Activated T-helper 2 cell treated with anti-CD3 and anti-CD28 coated beads, Interferon-gamma antibody, Interleukin-2, Interleukin-4, amounts not matched to agents 10 μg/mL and 5 μg/mL and 100 μg/mL, durations not matched to agents 14 hours and 24 hours and 36 hours (primary cell): ENCODE data around the gene ARID5A. TPM values are rescaled to one million over a fixed set of nuclear protein-coding genes. Genes with fewer than 3 reads are reported as not detected.

ENCODE experiments used
- DNase-seq: peaks from one replicate; pipeline ENCODE4 v3.0.0; 2021; ENCODE audit warnings: low spot score
- H3K27ac Mint-ChIP-seq: one replicate; pipeline ENCODE4 v1.8.0; 2021; ENCODE audit warnings: mixed read lengths
- H3K27me3 Mint-ChIP-seq: one replicate; pipeline ENCODE4 v1.8.0; 2021; ENCODE audit warnings: low read depth, mixed read lengths
- H3K36me3 Mint-ChIP-seq: one replicate; pipeline ENCODE4 v1.8.0; 2021; ENCODE audit warnings: low read depth, mixed read lengths
- H3K4me1 Mint-ChIP-seq: one replicate; pipeline ENCODE4 v1.8.0; 2021; ENCODE audit warnings: low read depth, mixed read lengths
- H3K4me3 Mint-ChIP-seq: one replicate; pipeline ENCODE4 v1.8.0; 2021; ENCODE audit warnings: low read depth, mild to moderate bottlenecking, moderate library complexity, mixed read lengths
- H3K9me3 Mint-ChIP-seq: one replicate; pipeline ENCODE4 v1.8.0; 2021; ENCODE audit warnings: mixed read lengths
- intact Hi-C: fragments of 100-400 bp; cut with micrococcal nuclease; formaldehyde crosslinking; loops from one replicate; pipeline ENCODE4 v1.15.1; 2023
- total RNA-seq: library from RNA; stranded (reverse); gene quantifications from 2 replicates; pipeline ENCODE4 v1.2.3, GENCODE V29; 2022

Gene ARID5A
- total RNA-seq, 1 donor from 2014 or later, result 170 TPM

- peaks cover 91% of the 10 kb centered on the region for H3K36me3 Mint-ChIP-seq
- H3K4me1 Mint-ChIP-seq, result peaks cover 63% of the 10 kb centered on the region
- H3K27ac Mint-ChIP-seq, result no peak overlapping the region
- no peaks in the 10 kb centered on the region for H3K9me3 Mint-ChIP-seq
- H3K27me3 Mint-ChIP-seq, result no peaks in the 10 kb centered on the region
- DNase-seq, result no peak
- intact Hi-C loops, result no loop called here
- no peak overlapping the region for H3K4me3 Mint-ChIP-seq
Observed at GRCh38 chr2:96541398-96542152, 5.0 kb downstream of the ARID5A start.

- Mint-ChIP-seq H3K4me3 (no peak overlapping the region), H3K36me3 (peaks cover 95% of the 10 kb centered on the region), H3K27ac (no peak overlapping the region)
Observed at GRCh38 chr2:96542357-96542977, 5.9 kb downstream of the ARID5A start.

DNA sequence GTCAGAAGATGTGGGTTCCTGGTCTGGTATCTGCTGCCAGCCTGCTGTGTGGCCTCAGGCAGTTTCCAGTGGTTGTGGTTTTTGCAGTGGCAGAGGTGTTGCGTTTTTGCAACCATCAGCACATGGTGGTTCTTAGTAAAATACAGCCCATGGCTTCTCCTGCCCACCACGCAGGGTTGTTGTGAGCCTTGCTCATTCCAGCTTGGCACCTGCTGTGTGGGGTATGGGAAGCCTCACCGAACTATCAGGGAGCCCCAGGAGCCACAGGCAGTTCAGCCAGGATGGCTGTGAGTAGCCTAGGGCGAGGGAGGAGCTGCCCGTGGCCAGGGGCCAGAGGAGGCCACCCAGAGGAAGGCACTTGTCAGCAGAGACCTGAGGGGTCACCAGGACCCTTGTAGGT, 9.8 kb downstream of the ARID5A start:
- no peaks in the 10 kb centered on the region for H3K27me3 Mint-ChIP-seq
- no peaks in the 10 kb centered on the region for H3K9me3 Mint-ChIP-seq
- peaks cover 47% of the 10 kb centered on the region for H3K4me1 Mint-ChIP-seq
- peaks cover 81% of the 10 kb centered on the region for H3K36me3 Mint-ChIP-seq
- H3K4me3 Mint-ChIP-seq, result peak overlapping the region; percentile 47
- DNase-seq, result no peak
- peak overlapping the region; percentile 73 for H3K27ac Mint-ChIP-seq
- intact Hi-C loops, result no loop called here

More at GRCh38 chr2:96542357-96542977, 5.9 kb downstream of the ARID5A start:
- Mint-ChIP-seq H3K27me3 (no peaks in the 10 kb centered on the region), H3K4me1 (peaks cover 70% of the 10 kb centered on the region), H3K9me3 (no peaks in the 10 kb centered on the region)
- intact Hi-C loops, result no loop called here
- no peak for DNase-seq

DNA sequence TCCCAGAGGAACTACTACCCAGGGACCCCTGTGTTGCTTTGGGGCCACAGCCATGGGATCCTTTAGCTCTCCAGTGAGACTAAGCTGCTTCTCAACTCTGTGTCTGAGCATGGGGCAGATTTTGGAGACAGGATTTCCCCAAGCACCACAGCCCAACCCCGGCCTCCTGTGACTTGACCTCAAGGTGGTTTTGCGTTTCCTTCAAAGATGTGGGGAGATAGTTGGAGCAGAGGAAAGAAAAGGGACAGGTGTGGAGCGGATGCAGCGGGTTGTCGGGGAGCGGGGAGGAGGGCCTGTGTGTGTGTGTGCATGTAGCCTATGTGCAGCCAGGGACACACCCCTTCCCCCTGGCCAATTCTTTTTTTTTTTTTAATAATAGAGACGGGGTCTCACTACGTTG, 10.2 kb downstream of the ARID5A start:
- intact Hi-C loops, result no loop called here
- no peaks in the 10 kb centered on the region for H3K27me3 Mint-ChIP-seq
- H3K36me3 Mint-ChIP-seq, result peaks cover 76% of the 10 kb centered on the region
- peak overlapping the region; percentile 49 for H3K27ac Mint-ChIP-seq
- no peaks in the 10 kb centered on the region for H3K9me3 Mint-ChIP-seq
- peak; percentile 15 for DNase-seq
- no peak overlapping the region for H3K4me3 Mint-ChIP-seq
- peaks cover 42% of the 10 kb centered on the region for H3K4me1 Mint-ChIP-seq

GRCh38 chr2:96547203-96547641, 10.7 kb downstream of the ARID5A start:
- no peak overlapping the region for H3K27ac Mint-ChIP-seq
- no peaks in the 10 kb centered on the region for H3K27me3 Mint-ChIP-seq
- peaks cover 42% of the 10 kb centered on the region for H3K4me1 Mint-ChIP-seq
- no peaks in the 10 kb centered on the region for H3K9me3 Mint-ChIP-seq
- no peak overlapping the region for H3K4me3 Mint-ChIP-seq
- DNase-seq, result no peak
- peaks cover 75% of the 10 kb centered on the region for H3K36me3 Mint-ChIP-seq
- intact Hi-C loops, result no loop called here

DNA sequence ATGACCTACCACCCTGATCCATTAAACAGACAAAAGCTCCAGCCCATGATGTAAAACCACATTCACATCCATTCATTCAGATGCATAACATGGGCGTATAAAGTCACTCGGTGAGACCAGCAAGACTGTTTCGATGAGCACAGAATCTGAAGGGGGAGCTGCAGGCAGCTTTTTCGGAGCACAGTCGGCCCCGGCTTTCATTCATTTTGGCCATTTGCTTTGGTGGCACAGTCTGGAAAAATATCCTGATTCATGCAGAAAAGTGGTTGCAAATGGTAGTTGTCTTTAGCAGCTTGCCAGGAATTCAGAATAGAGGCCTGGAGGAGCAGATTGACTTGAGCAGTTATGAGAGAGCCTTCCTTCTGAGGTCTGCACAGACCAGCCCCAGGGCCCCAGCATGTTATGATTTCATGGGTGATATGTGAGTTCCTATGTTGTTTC, 11.2 kb downstream of the ARID5A start:
- DNase-seq, result no peak
- peaks cover 39% of the 10 kb centered on the region for H3K4me1 Mint-ChIP-seq

GRCh38 chr2:96548558-96549465, 12.3 kb downstream of the ARID5A start:
- intact Hi-C loops, result no loop called here
- no peak overlapping the region for H3K27ac Mint-ChIP-seq
- DNase-seq, result no peak
- no peaks in the 10 kb centered on the region for H3K27me3 Mint-ChIP-seq
- H3K36me3 Mint-ChIP-seq, result peaks cover 63% of the 10 kb centered on the region
- H3K4me3 Mint-ChIP-seq, result no peak overlapping the region
- H3K4me1 Mint-ChIP-seq, result peaks cover 36% of the 10 kb centered on the region
- no peaks in the 10 kb centered on the region for H3K9me3 Mint-ChIP-seq

More for the DNA sequence above, 11.2 kb downstream of the ARID5A start:
- Mint-ChIP-seq H3K9me3 (no peaks in the 10 kb centered on the region), H3K27me3 (no peaks in the 10 kb centered on the region), H3K4me3 (no peak overlapping the region), H3K27ac (no peak overlapping the region), H3K36me3 (peaks cover 71% of the 10 kb centered on the region)
- intact Hi-C loops, result no loop called here

DNA sequence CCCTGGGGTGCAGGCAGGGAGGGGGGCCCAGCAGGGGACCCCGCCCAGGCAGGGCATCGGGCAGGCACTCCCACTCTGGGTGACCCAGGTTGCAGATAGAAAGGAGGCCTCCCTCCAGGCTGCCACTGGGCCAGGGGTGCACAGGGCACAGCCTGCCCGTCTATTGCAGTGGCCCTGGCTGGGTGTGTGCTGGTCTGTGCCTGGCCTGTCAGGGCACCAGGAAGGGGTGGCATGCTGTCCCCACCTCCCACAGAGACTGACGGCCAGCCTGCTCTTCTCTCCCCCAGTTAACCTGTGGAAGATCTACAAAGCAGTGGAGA, 12.9 kb downstream of the ARID5A start:
- H3K4me1 Mint-ChIP-seq, result peaks cover 33% of the 10 kb centered on the region
- H3K4me3 Mint-ChIP-seq, result no peak overlapping the region
- no peaks in the 10 kb centered on the region for H3K9me3 Mint-ChIP-seq
- H3K36me3 Mint-ChIP-seq, result peaks cover 57% of the 10 kb centered on the region
- intact Hi-C loops, result no loop called here
- H3K27me3 Mint-ChIP-seq, result no peaks in the 10 kb centered on the region
- no peak for DNase-seq
- H3K27ac Mint-ChIP-seq, result no peak overlapping the region

DNA sequence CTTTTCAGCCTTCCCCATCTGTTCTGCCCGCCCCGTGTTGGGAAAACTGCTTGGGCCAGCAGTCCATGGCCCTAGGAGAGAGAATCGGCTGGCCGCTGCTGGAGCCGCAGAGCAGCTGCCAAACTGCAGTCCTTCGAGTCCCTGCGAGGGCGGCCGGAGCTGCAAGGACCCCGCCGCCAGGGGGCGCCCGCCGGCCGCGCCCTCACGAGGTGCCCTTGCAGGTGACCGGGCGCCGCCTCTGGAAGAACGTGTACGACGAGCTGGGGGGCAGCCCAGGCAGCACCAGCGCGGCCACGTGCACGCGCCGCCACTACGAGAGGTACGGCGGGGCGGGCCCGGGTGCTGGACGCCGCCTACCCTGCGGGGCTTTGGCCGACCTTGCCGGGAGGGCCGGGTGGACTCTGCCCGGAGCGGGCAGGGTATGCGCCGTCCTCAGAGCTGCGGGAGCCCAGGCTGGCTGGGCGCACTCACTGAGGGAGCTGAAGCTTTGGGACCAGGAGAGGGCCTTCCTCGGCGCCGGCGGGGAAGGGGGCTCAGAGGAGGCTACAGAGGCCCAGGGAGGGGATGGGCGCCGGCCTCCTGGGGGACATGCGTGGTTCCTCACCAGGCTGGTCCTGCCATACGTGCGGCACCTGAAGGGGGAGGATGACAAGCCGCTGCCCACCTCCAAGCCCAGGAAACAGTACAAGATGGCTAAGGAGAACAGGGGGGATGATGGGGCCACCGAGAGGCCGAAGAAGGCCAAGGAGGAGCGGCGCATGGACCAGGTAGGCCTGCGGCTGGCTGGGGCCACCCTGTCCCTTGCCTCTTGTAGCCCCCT, 13.6 kb downstream of the ARID5A start:
- Mint-ChIP-seq H3K27ac (no peak overlapping the region), H3K4me3 (no peak overlapping the region), H3K4me1 (peaks cover 31% of the 10 kb centered on the region), H3K9me3 (no peaks in the 10 kb centered on the region), H3K27me3 (no peaks in the 10 kb centered on the region), H3K36me3 (peaks cover 50% of the 10 kb centered on the region)
- no peak for DNase-seq
- intact Hi-C loops, result loop anchor here (5.0 to 10.0 kb wide), 2 partner anchors 43 to 75 kb away; partner anchors contain the start of gene NEURL3

DNA sequence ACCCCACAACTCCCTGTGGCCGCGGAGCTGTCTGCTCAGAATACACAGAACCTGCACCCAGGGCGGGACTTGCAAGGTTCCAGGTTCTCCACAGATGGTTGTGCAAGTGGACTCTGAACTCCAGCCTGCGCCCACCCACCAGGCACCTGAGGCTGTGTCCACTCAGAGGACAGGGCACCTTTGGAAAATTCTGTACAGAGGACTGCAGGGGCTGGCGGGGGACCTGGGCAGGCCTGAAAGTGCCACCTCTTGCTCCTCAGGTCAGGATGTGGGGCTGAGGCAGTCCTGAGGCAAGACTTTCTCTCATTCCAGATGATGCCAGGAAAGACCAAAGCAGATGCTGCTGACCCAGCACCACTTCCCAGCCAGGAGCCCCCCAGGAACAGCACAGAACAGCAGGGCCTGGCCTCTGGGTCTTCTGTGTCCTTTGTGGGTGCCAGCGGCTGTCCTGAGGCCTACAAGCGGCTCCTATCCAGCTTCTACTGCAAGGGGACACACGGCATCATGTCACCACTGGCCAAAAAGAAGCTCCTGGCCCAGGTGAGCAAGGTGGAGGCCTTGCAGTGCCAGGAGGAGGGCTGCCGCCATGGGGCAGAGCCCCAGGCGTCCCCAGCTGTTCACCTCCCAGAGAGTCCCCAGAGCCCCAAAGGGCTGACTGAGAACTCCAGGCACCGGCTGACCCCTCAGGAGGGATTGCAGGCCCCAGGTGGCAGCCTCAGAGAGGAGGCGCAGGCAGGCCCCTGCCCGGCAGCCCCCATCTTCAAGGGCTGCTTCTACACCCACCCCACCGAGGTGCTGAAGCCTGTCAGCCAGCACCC, 14.4 kb downstream of the ARID5A start:
- H3K4me1 Mint-ChIP-seq, result peaks cover 24% of the 10 kb centered on the region
- intact Hi-C loops, result loop anchor here (5.0 to 10.0 kb wide), 2 partner anchors 44 to 76 kb away; partner anchors contain the start of gene NEURL3
- no peaks in the 10 kb centered on the region for H3K27me3 Mint-ChIP-seq
- no peak overlapping the region for H3K4me3 Mint-ChIP-seq
- no peak for DNase-seq
- peaks cover 41% of the 10 kb centered on the region for H3K36me3 Mint-ChIP-seq
- H3K27ac Mint-ChIP-seq, result no peak overlapping the region
- no peaks in the 10 kb centered on the region for H3K9me3 Mint-ChIP-seq

DNA sequence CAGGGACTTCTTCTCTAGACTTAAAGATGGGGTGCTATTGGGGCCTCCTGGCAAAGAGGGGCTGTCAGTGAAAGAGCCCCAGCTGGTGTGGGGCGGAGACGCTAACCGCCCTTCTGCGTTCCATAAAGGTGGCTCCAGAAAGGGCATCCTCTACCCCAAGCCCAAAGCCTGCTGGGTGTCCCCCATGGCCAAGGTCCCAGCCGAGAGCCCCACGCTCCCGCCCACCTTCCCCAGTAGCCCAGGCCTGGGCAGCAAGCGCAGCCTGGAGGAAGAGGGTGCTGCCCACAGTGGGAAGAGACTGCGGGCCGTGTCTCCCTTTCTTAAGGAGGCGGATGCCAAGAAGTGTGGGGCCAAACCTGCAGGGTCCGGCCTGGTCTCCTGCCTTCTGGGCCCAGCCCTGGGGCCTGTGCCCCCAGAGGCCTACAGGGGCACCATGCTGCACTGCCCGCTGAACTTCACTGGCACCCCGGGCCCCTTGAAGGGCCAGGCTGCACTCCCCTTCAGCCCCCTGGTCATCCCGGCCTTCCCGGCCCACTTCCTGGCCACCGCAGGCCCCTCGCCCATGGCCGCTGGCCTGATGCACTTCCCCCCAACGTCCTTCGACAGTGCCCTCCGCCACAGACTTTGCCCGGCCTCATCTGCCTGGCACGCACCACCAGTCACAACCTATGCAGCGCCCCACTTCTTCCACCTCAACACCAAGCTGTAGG, 15.2 kb downstream of the ARID5A start:
- Mint-ChIP-seq H3K9me3 (no peaks in the 10 kb centered on the region), H3K27ac (no peak overlapping the region), H3K36me3 (peaks cover 34% of the 10 kb centered on the region), H3K4me3 (no peak overlapping the region), H3K27me3 (no peaks in the 10 kb centered on the region), H3K4me1 (peaks cover 20% of the 10 kb centered on the region)
- intact Hi-C loops, result loop anchor here (5.0 to 10.0 kb wide), 2 partner anchors 44 to 77 kb away; partner anchors contain the start of gene NEURL3
- DNase-seq, result no peak
